HepG2 (cell line): ENCODE data around the gene SPRY1. TPM values are rescaled to one million over a fixed set of nuclear protein-coding genes. Genes with fewer than 3 reads are reported as not detected.

Experiments used
- CEBPB ChIP-seq: IDR thresholded peaks from 2 replicates; pipeline ENCODE4 v1.6.1; 2011; ENCODE audit warnings: low read depth, low read length, improper control_type of control experiment, borderline replicate concordance
- CSRNP1 ChIP-seq: sonication (generic); formaldehyde crosslinking; IDR thresholded peaks from 2 replicates; pipeline ENCODE4 v1.8.1; 2023; ENCODE audit warnings: mild to moderate bottlenecking, missing genetic modification reagents
- EP300 ChIP-seq, 3 experiments: sonication (generic) in 1 of 3; formaldehyde crosslinking in 1 of 3; IDR thresholded peaks; 2 replicates each; pipeline versions ENCODE4 v1.5.1 to v1.6.1; 2011 to 2020; ENCODE audit warnings: low read depth in 2 of 3, low read length in 2 of 3, borderline replicate concordance in 1 of 3, improper control_type of control experiment in 1 of 3, mild to moderate bottlenecking in 1 of 3, missing genetic modification reagents in 1 of 3, moderate library complexity in 1 of 3
- HOXA5 ChIP-seq: sonication (generic); formaldehyde crosslinking; IDR thresholded peaks from 2 replicates; pipeline ENCODE4 v1.4.0; 2020; ENCODE audit warnings: missing genetic modification reagents
- JUN ChIP-seq: sonication (generic); formaldehyde crosslinking; IDR thresholded peaks from 2 replicates; pipeline ENCODE4 v1.4.0; 2020; ENCODE audit warnings: mild to moderate bottlenecking, missing genetic modification reagents
- JUNB ChIP-seq: sonication (generic); formaldehyde crosslinking; IDR thresholded peaks from 2 replicates; pipeline ENCODE4 v1.8.0; 2022; ENCODE audit warnings: missing genetic modification reagents, mild to moderate bottlenecking, borderline replicate concordance
- RBAK ChIP-seq: sonication (generic); formaldehyde crosslinking; IDR thresholded peaks from 2 replicates; pipeline ENCODE4 v1.5.1; 2020; ENCODE audit warnings: mild to moderate bottlenecking, missing genetic modification reagents
- SP5 ChIP-seq: IDR thresholded peaks from 2 replicates; pipeline ENCODE4 v1.6.1; 2016; ENCODE audit warnings: low read depth, borderline replicate concordance
- TEAD3 ChIP-seq: optimal IDR thresholded peaks from 2 replicates; pipeline ENCODE3; 2016; ENCODE audit warnings: borderline replicate concordance
- TOPORS ChIP-seq: sonication (generic); formaldehyde crosslinking; IDR thresholded peaks from 2 replicates; pipeline ENCODE4 v1.8.0; 2023; ENCODE audit warnings: mild to moderate bottlenecking, missing genetic modification reagents
- ZMYM4 ChIP-seq: sonication (generic); formaldehyde crosslinking; IDR thresholded peaks from 2 replicates; pipeline ENCODE4 v1.8.1; 2023; ENCODE audit warnings: mild to moderate bottlenecking, missing genetic modification reagents
- ZNF33B ChIP-seq: sonication (generic); formaldehyde crosslinking; IDR thresholded peaks from 2 replicates; pipeline ENCODE4 v1.5.1; 2020; ENCODE audit warnings: mild to moderate bottlenecking, missing genetic modification reagents
- ZNF460 ChIP-seq: sonication (generic); formaldehyde crosslinking; IDR thresholded peaks from 2 replicates; pipeline ENCODE4 v1.5.1; 2020; ENCODE audit warnings: missing genetic modification reagents, mild to moderate bottlenecking, borderline replicate concordance
- ZNF580 ChIP-seq: IDR thresholded peaks from 2 replicates; pipeline ENCODE4 v1.6.1; 2016; ENCODE audit warnings: low read depth, borderline replicate concordance
- ZNF761 ChIP-seq: sonication (generic); formaldehyde crosslinking; conservative IDR thresholded peaks from 2 replicates; pipeline ENCODE4 v1.4.0; 2020; ENCODE audit warnings: mild to moderate bottlenecking, missing genetic modification reagents
- polyA plus RNA-seq, 8 experiments: library from polyadenylated mRNA; depleted of rRNA in 3 of 8; stranded (reverse) in 7 of 8; unstranded in 1 of 8; fragments of >200 nt; fragmentation: Illumina TruSeq in 4 of 8; extraction: Trizol in 4 of 8; gene quantifications; 2 replicates each; pipeline versions ENCODE4 v1.2.1 to v1.2.3, GENCODE V29; 2011 to 2016; ENCODE audit warnings: low read depth in 4 of 8, missing spikeins in 1 of 8, mixed read lengths in 1 of 8; ENCODE audit not compliant: insufficient read depth in 1 of 8
- total RNA-seq, 5 experiments: library from RNA; depleted of rRNA; stranded (reverse); fragments of >200 nt; fragmentation: Illumina TruSeq; extraction: Trizol; gene quantifications; 2 replicates each; pipeline ENCODE4 v1.2.3, GENCODE V29; 2016; ENCODE audit warnings: low read depth in 1 of 5
- TF ChIP-seq, protein P1 (sequence below): sonication (generic); formaldehyde crosslinking; IDR thresholded peaks from 2 replicates; pipeline ENCODE4 v1.4.0; 2020; ENCODE audit warnings: mild to moderate bottlenecking, missing genetic modification reagents, borderline replicate concordance
- TF ChIP-seq, protein P2 (sequence below): sonication (generic); formaldehyde crosslinking; IDR thresholded peaks from 2 replicates; pipeline ENCODE4 v1.5.0; 2020; ENCODE audit warnings: missing genetic modification reagents
- TF ChIP-seq, protein P3 (sequence below): sonication (generic); formaldehyde crosslinking; IDR thresholded peaks from 2 replicates; pipeline ENCODE4 v1.9.0; 2022; ENCODE audit warnings: low read depth, missing genetic modification reagents

The SPRY1 gene
- total and polyA plus RNA-seq, 2 of the 13 experiments (the other 11 are each of a cell fraction or from before 2014, with no cell fraction given), result 24.7 to 33.4 TPM

GRCh38 chr4:123415977-123416376, 19.4 kb downstream of the SPRY1 start (continued):
- TF ChIP-seq, protein P1, sequence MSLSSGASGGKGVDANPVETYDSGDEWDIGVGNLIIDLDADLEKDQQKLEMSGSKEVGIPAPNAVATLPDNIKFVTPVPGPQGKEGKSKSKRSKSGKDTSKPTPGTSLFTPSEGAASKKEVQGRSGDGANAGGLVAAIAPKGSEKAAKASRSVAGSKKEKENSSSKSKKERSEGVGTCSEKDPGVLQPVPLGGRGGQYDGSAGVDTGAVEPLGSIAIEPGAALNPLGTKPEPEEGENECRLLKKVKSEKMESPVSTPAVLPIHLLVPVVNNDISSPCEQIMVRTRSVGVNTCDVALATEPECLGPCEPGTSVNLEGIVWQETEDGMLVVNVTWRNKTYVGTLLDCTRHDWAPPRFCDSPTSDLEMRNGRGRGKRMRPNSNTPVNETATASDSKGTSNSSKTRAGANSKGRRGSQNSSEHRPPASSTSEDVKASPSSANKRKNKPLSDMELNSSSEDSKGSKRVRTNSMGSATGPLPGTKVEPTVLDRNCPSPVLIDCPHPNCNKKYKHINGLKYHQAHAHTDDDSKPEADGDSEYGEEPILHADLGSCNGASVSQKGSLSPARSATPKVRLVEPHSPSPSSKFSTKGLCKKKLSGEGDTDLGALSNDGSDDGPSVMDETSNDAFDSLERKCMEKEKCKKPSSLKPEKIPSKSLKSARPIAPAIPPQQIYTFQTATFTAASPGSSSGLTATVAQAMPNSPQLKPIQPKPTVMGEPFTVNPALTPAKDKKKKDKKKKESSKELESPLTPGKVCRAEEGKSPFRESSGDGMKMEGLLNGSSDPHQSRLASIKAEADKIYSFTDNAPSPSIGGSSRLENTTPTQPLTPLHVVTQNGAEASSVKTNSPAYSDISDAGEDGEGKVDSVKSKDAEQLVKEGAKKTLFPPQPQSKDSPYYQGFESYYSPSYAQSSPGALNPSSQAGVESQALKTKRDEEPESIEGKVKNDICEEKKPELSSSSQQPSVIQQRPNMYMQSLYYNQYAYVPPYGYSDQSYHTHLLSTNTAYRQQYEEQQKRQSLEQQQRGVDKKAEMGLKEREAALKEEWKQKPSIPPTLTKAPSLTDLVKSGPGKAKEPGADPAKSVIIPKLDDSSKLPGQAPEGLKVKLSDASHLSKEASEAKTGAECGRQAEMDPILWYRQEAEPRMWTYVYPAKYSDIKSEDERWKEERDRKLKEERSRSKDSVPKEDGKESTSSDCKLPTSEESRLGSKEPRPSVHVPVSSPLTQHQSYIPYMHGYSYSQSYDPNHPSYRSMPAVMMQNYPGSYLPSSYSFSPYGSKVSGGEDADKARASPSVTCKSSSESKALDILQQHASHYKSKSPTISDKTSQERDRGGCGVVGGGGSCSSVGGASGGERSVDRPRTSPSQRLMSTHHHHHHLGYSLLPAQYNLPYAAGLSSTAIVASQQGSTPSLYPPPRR, result peak; percentile 86
- TF ChIP-seq ZNF761 (no peak), EP300 (IDR thresholded peaks at IDR 0.05; ENCODE audit: low read depth in 2 of 2, low read length in 2 of 2) (peak in 1 of 2 experiments; percentile 93; a peak in 2 of 4 replicates), EP300 (CRISPR knock-in tag; IDR thresholded peaks at IDR 0.05; ENCODE audit: borderline replicate concordance) (peak; percentile 94), ZMYM4 (CRISPR knock-in tag) (no peak), SP5 (CRISPR knock-in tag) (peak; percentile 42; the same call in 1 of the 2 replicates), RBAK (CRISPR knock-in tag) (no peak), JUNB (CRISPR knock-in tag) (peak; percentile 39; the same call in 1 of the 2 replicates), ZNF580 (CRISPR knock-in tag) (no peak), TEAD3 (peak; percentile 74), CSRNP1 (CRISPR knock-in tag) (no peak), CEBPB (no peak), HOXA5 (CRISPR knock-in tag) (no peak), TOPORS (CRISPR knock-in tag) (no peak), ZNF460 (CRISPR knock-in tag) (no peak), ZNF33B (no peak), JUN (CRISPR knock-in tag) (no peak)
- TF ChIP-seq, protein P2, sequence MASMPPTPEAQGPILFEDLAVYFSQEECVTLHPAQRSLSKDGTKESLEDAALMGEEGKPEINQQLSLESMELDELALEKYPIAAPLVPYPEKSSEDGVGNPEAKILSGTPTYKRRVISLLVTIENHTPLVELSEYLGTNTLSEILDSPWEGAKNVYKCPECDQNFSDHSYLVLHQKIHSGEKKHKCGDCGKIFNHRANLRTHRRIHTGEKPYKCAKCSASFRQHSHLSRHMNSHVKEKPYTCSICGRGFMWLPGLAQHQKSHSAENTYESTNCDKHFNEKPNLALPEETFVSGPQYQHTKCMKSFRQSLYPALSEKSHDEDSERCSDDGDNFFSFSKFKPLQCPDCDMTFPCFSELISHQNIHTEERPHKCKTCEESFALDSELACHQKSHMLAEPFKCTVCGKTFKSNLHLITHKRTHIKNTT (CRISPR knock-in tag), result no peak
- TF ChIP-seq, protein P3, sequence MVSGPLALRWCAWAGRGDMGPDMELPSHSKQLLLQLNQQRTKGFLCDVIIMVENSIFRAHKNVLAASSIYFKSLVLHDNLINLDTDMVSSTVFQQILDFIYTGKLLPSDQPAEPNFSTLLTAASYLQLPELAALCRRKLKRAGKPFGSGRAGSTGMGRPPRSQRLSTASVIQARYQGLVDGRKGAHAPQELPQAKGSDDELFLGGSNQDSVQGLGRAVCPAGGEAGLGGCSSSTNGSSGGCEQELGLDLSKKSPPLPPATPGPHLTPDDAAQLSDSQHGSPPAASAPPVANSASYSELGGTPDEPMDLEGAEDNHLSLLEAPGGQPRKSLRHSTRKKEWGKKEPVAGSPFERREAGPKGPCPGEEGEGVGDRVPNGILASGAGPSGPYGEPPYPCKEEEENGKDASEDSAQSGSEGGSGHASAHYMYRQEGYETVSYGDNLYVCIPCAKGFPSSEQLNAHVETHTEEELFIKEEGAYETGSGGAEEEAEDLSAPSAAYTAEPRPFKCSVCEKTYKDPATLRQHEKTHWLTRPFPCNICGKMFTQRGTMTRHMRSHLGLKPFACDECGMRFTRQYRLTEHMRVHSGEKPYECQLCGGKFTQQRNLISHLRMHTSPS (CRISPR knock-in tag), result no peak
